ENCODE data around the gene RPH3AL.
"Not testable (repeated sequence)": the region's sequence is repeated elsewhere in the genome, so short reads cannot be mapped to it uniquely, and the experiment has no call there.

RPH3AL gene

GRCh38 chr17:200586-200985 is 152.0 kb downstream of the RPH3AL start:
- H3K36me3 ChIP-seq (replicated peaks) = no peaks in the 10 kb centered on the region
- no peak for DNase-seq
- in situ Hi-C loops (cut with HindIII; ENCODE audit: low pct_ligation_motif_present, low sequenced_read_pairs) = no loop called here
- H3K4me3 ChIP-seq (ENCODE audit: low read depth, low read length) = no peak overlapping the region
- H3K27ac ChIP-seq = no peak overlapping the region
- peaks cover 4% of the 10 kb centered on the region for H3K27me3 ChIP-seq (replicated peaks)
- TF ChIP-seq, protein P1, sequence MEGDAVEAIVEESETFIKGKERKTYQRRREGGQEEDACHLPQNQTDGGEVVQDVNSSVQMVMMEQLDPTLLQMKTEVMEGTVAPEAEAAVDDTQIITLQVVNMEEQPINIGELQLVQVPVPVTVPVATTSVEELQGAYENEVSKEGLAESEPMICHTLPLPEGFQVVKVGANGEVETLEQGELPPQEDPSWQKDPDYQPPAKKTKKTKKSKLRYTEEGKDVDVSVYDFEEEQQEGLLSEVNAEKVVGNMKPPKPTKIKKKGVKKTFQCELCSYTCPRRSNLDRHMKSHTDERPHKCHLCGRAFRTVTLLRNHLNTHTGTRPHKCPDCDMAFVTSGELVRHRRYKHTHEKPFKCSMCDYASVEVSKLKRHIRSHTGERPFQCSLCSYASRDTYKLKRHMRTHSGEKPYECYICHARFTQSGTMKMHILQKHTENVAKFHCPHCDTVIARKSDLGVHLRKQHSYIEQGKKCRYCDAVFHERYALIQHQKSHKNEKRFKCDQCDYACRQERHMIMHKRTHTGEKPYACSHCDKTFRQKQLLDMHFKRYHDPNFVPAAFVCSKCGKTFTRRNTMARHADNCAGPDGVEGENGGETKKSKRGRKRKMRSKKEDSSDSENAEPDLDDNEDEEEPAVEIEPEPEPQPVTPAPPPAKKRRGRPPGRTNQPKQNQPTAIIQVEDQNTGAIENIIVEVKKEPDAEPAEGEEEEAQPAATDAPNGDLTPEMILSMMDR (IDR thresholded peaks at IDR 0.05; ENCODE audit: low read depth, low read length, missing control alignments) = no peak

DNA sequence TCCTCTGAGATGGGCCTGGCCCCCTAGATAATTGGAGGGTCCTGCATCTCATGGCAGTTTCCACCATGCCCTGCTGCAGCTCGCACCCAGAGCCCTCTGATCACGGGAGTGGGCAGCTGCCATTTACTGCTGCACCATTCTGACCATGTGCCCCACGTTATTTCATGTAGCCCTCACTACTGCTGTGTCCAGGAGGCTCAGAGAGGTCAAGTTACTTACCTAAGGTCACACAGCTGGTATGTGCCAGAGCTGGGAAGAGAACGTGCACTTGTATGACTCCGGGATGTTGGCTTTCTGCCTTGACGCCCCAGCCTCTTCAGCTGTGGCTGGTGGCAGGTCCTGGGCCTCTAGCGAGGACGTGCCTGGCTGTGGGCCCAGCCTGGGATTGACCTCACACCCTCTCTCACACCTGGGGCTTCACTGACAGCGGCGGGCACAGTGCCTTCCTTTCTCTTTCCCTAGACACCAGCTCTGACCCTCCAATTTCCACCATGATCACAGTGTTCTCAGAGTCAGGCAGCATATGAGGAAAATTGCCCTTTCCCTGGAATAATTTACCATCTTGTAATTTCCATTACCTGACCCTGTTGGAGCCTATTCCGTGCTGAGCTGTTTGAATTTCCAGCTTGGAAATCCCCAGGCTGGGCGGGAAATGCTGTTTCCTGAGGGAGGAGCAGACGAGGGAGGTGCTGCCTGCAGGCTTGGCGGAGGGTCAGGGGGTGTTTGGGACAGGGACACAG is 152.6 kb downstream of the RPH3AL start:
- peaks cover 4% of the 10 kb centered on the region for H3K27me3 ChIP-seq (replicated peaks)
- no peaks in the 10 kb centered on the region for H3K36me3 ChIP-seq (replicated peaks)
- in situ Hi-C loops (cut with HindIII; ENCODE audit: low pct_ligation_motif_present, low sequenced_read_pairs) = no loop called here
- TF ChIP-seq, protein P1 (IDR thresholded peaks at IDR 0.05; ENCODE audit: low read depth, low read length, missing control alignments) = no peak
- no peak for DNase-seq
- no peak overlapping the region for H3K27ac ChIP-seq
- H3K4me3 ChIP-seq (ENCODE audit: low read depth, low read length) = no peak overlapping the region

GRCh38 chr17:199191-199604 is 153.4 kb downstream of the RPH3AL start:
- DNase-seq = no peak
- peaks cover 3% of the 10 kb centered on the region for H3K27me3 ChIP-seq (replicated peaks)

GRCh38 chr17:198225-198624 is 154.4 kb downstream of the RPH3AL start:
- DNase-seq; in situ Hi-C loops (cut with HindIII; ENCODE audit: low pct_ligation_motif_present, low sequenced_read_pairs); H3K27ac ChIP-seq; H3K36me3 ChIP-seq (replicated peaks); H3K27me3 ChIP-seq (replicated peaks); H3K4me3 ChIP-seq (ENCODE audit: low read depth, low read length): not testable (repeated sequence)

More at GRCh38 chr17:199191-199604, 153.4 kb downstream of the RPH3AL start:
- H3K36me3 ChIP-seq (replicated peaks) = no peaks in the 10 kb centered on the region
- in situ Hi-C loops (cut with HindIII; ENCODE audit: low pct_ligation_motif_present, low sequenced_read_pairs) = no loop called here
- H3K27ac ChIP-seq = no peak overlapping the region
- TF ChIP-seq, protein P1 (IDR thresholded peaks at IDR 0.05; ENCODE audit: low read depth, low read length, missing control alignments) = no peak
- H3K4me3 ChIP-seq (ENCODE audit: low read depth, low read length) = no peak overlapping the region

DNA sequence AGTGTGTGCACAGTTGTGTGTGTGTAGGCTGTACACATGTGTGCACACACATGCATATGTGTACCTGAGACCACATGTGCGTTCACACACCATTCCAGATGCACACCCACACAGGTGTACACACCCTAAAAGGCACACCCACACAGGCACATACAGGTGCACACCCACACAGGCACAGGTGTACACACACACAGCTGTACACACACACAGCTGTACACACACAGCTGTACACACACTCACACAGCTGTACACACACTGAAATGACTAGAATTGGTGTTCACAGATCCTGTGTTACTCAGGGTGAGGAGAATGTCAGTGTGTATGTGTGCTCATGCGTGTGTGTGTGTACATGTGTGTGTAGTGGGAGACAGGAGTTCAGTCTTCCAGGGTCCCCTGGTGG is 155.3 kb downstream of the RPH3AL start:
- Histone ChIP-seq H3K36me3 (replicated peaks) (no peaks in the 10 kb centered on the region), H3K4me3 (ENCODE audit: low read depth, low read length) (no peak overlapping the region), H3K27ac (no peak overlapping the region), H3K27me3 (replicated peaks) (peaks cover 3% of the 10 kb centered on the region)
- no peak for DNase-seq
- TF ChIP-seq, protein P1 (IDR thresholded peaks at IDR 0.05; ENCODE audit: low read depth, low read length, missing control alignments) = no peak
- in situ Hi-C loops (cut with HindIII; ENCODE audit: low pct_ligation_motif_present, low sequenced_read_pairs) = no loop called here

- in situ Hi-C loops (cut with HindIII; ENCODE audit: low pct_ligation_motif_present, low sequenced_read_pairs) = no loop called here
- Histone ChIP-seq H3K36me3 (replicated peaks) (no peaks in the 10 kb centered on the region), H3K27ac (no peak overlapping the region), H3K27me3 (replicated peaks) (peaks cover 3% of the 10 kb centered on the region), H3K4me3 (ENCODE audit: low read depth, low read length) (no peak overlapping the region)
- no peak for DNase-seq
- TF ChIP-seq, protein P1 (IDR thresholded peaks at IDR 0.05; ENCODE audit: low read depth, low read length, missing control alignments) = no peak
Measured at GRCh38 chr17:194828-195602, 157.6 kb downstream of the RPH3AL start.

All from brain microvascular endothelial cell (primary cell).